ENCODE measurements around the gene GMDS. TPM values are rescaled to one million over a fixed set of nuclear protein-coding genes. Genes with fewer than 3 reads are reported as not detected.

Gene GMDS
- total RNA-seq, 2 donors from 2014 or later: 18.2 to 20.5 TPM

GRCh38 chr6:1589208-1589607 lies 656.2 kb downstream of the GMDS start:
- Mint-ChIP-seq H3K27ac (no peak overlapping the region), H3K4me3 (no peak overlapping the region), H3K27me3 (peaks cover 74% of the 10 kb centered on the region), H3K4me1 (peaks cover 5% of the 10 kb centered on the region), H3K36me3 (ENCODE audit: low read depth) (peaks cover 3% of the 10 kb centered on the region)
- no peak for DNase-seq
- ATAC-seq: no peak
- H3K9me3 ChIP-seq (ENCODE audit: control insufficient read depth, low read length, poor library complexity, severe bottlenecking): no peaks in the 10 kb centered on the region

- Mint-ChIP-seq H3K36me3 (ENCODE audit: low read depth) (peaks cover 3% of the 10 kb centered on the region), H3K4me1 (peaks cover 5% of the 10 kb centered on the region), H3K27me3 (peaks cover 67% of the 10 kb centered on the region), H3K4me3 (no peak overlapping the region), H3K27ac (no peak overlapping the region)
- H3K9me3 ChIP-seq (ENCODE audit: control insufficient read depth, low read length, poor library complexity, severe bottlenecking): no peaks in the 10 kb centered on the region
- ATAC-seq (no peak), DNase-seq (no peak)
These were observed 657.4 kb downstream of the GMDS start for GRCh38 chr6:1587977-1588376.

- peaks cover 3% of the 10 kb centered on the region for H3K36me3 Mint-ChIP-seq (ENCODE audit: low read depth)
- DNase-seq (no peak), ATAC-seq (no peak)
- H3K4me1 Mint-ChIP-seq: peaks cover 5% of the 10 kb centered on the region
- no peaks in the 10 kb centered on the region for H3K9me3 ChIP-seq (ENCODE audit: control insufficient read depth, low read length, poor library complexity, severe bottlenecking)
- H3K27ac Mint-ChIP-seq: no peak overlapping the region
- H3K27me3 Mint-ChIP-seq: peaks cover 63% of the 10 kb centered on the region
- H3K4me3 Mint-ChIP-seq: no peak overlapping the region
These were observed 657.9 kb downstream of the GMDS start for GRCh38 chr6:1587546-1587945.

GRCh38 chr6:1586861-1587450 lies 658.4 kb downstream of the GMDS start:
- peaks cover 59% of the 10 kb centered on the region for H3K27me3 Mint-ChIP-seq
- no peak for ATAC-seq
- no peak overlapping the region for H3K27ac Mint-ChIP-seq
- H3K9me3 ChIP-seq (ENCODE audit: control insufficient read depth, low read length, poor library complexity, severe bottlenecking): no peaks in the 10 kb centered on the region
- H3K4me1 Mint-ChIP-seq: peaks cover 5% of the 10 kb centered on the region
- H3K36me3 Mint-ChIP-seq (ENCODE audit: low read depth): peaks cover 3% of the 10 kb centered on the region
- no peak overlapping the region for H3K4me3 Mint-ChIP-seq
- DNase-seq: no peak

- DNase-seq: no peak
- H3K4me3 Mint-ChIP-seq: no peak overlapping the region
- H3K27ac Mint-ChIP-seq: no peak overlapping the region
- H3K36me3 Mint-ChIP-seq (ENCODE audit: low read depth): peaks cover 3% of the 10 kb centered on the region
- H3K4me1 Mint-ChIP-seq: peaks cover 5% of the 10 kb centered on the region
- peaks cover 59% of the 10 kb centered on the region for H3K27me3 Mint-ChIP-seq
- H3K9me3 ChIP-seq (ENCODE audit: control insufficient read depth, low read length, poor library complexity, severe bottlenecking): no peaks in the 10 kb centered on the region
- no peak for ATAC-seq
These were observed 659.1 kb downstream of the GMDS start for GRCh38 chr6:1586256-1586655.

- DNase-seq (no peak), ATAC-seq (no peak)
- no peak overlapping the region for H3K4me3 Mint-ChIP-seq
- H3K27ac Mint-ChIP-seq: no peak overlapping the region
- H3K27me3 Mint-ChIP-seq: peaks cover 58% of the 10 kb centered on the region
- peaks cover 3% of the 10 kb centered on the region for H3K36me3 Mint-ChIP-seq (ENCODE audit: low read depth)
- no peaks in the 10 kb centered on the region for H3K9me3 ChIP-seq (ENCODE audit: control insufficient read depth, low read length, poor library complexity, severe bottlenecking)
- H3K4me1 Mint-ChIP-seq: peaks cover 5% of the 10 kb centered on the region
These were observed 659.7 kb downstream of the GMDS start for GRCh38 chr6:1585669-1586049.

GRCh38 chr6:1584996-1585668 lies 660.3 kb downstream of the GMDS start:
- Mint-ChIP-seq H3K27ac (no peak overlapping the region), H3K4me3 (no peak overlapping the region), H3K36me3 (ENCODE audit: low read depth) (peaks cover 3% of the 10 kb centered on the region), H3K27me3 (peaks cover 57% of the 10 kb centered on the region), H3K4me1 (peaks cover 5% of the 10 kb centered on the region)
- no peaks in the 10 kb centered on the region for H3K9me3 ChIP-seq (ENCODE audit: control insufficient read depth, low read length, poor library complexity, severe bottlenecking)
- DNase-seq (no peak), ATAC-seq (no peak)

- Mint-ChIP-seq H3K4me1 (peaks cover 5% of the 10 kb centered on the region), H3K4me3 (no peak overlapping the region), H3K36me3 (ENCODE audit: low read depth) (peaks cover 3% of the 10 kb centered on the region), H3K27me3 (peaks cover 54% of the 10 kb centered on the region), H3K27ac (no peak overlapping the region)
- no peak for DNase-seq
- ATAC-seq: no peak
- no peaks in the 10 kb centered on the region for H3K9me3 ChIP-seq (ENCODE audit: control insufficient read depth, low read length, poor library complexity, severe bottlenecking)
These were observed 661.3 kb downstream of the GMDS start for GRCh38 chr6:1584146-1584545.

GRCh38 chr6:1581120-1581991 lies 664.0 kb downstream of the GMDS start:
- H3K36me3 Mint-ChIP-seq (ENCODE audit: low read depth): no peaks in the 10 kb centered on the region
- H3K27me3 Mint-ChIP-seq: peaks cover 49% of the 10 kb centered on the region
- no peak for DNase-seq
- H3K9me3 ChIP-seq (ENCODE audit: control insufficient read depth, low read length, poor library complexity, severe bottlenecking): no peaks in the 10 kb centered on the region
- no peaks in the 10 kb centered on the region for H3K4me1 Mint-ChIP-seq
- ATAC-seq: no peak
- no peak overlapping the region for H3K4me3 Mint-ChIP-seq
- H3K27ac Mint-ChIP-seq: no peak overlapping the region

GRCh38 chr6:1580585-1580984 lies 664.8 kb downstream of the GMDS start:
- H3K36me3 Mint-ChIP-seq (ENCODE audit: low read depth): no peaks in the 10 kb centered on the region
- no peaks in the 10 kb centered on the region for H3K9me3 ChIP-seq (ENCODE audit: control insufficient read depth, low read length, poor library complexity, severe bottlenecking)
- H3K4me3 Mint-ChIP-seq: no peak overlapping the region
- H3K27me3 Mint-ChIP-seq: peaks cover 51% of the 10 kb centered on the region
- no peaks in the 10 kb centered on the region for H3K4me1 Mint-ChIP-seq
- no peak overlapping the region for H3K27ac Mint-ChIP-seq
- DNase-seq: no peak
- ATAC-seq: no peak

GRCh38 chr6:1580109-1580508 lies 665.3 kb downstream of the GMDS start:
- Mint-ChIP-seq H3K4me1 (no peaks in the 10 kb centered on the region), H3K27me3 (peaks cover 51% of the 10 kb centered on the region), H3K36me3 (ENCODE audit: low read depth) (no peaks in the 10 kb centered on the region), H3K27ac (no peak overlapping the region), H3K4me3 (no peak overlapping the region)
- DNase-seq: no peak
- H3K9me3 ChIP-seq (ENCODE audit: control insufficient read depth, low read length, poor library complexity, severe bottlenecking): no peaks in the 10 kb centered on the region
- ATAC-seq: no peak

GRCh38 chr6:1579096-1579495 lies 666.3 kb downstream of the GMDS start:
- Mint-ChIP-seq H3K4me1 (no peaks in the 10 kb centered on the region), H3K27ac (no peak overlapping the region), H3K4me3 (no peak overlapping the region), H3K36me3 (ENCODE audit: low read depth) (no peaks in the 10 kb centered on the region), H3K27me3 (peaks cover 53% of the 10 kb centered on the region)
- H3K9me3 ChIP-seq (ENCODE audit: control insufficient read depth, low read length, poor library complexity, severe bottlenecking): no peaks in the 10 kb centered on the region
- ATAC-seq (no peak), DNase-seq (no peak)

- Mint-ChIP-seq H3K27ac (no peak overlapping the region), H3K4me1 (no peaks in the 10 kb centered on the region), H3K4me3 (no peak overlapping the region)
These were observed 667.3 kb downstream of the GMDS start for GRCh38 chr6:1577896-1578745.

More at GRCh38 chr6:1577896-1578745, 667.3 kb downstream of the GMDS start:
- no peaks in the 10 kb centered on the region for H3K36me3 Mint-ChIP-seq (ENCODE audit: low read depth)
- DNase-seq (no peak), ATAC-seq (no peak)
- H3K27me3 Mint-ChIP-seq: peaks cover 48% of the 10 kb centered on the region
- no peaks in the 10 kb centered on the region for H3K9me3 ChIP-seq (ENCODE audit: control insufficient read depth, low read length, poor library complexity, severe bottlenecking)
